HG03196 (cell line): ENCODE data around the gene PSMB10.
A peak's percentile ranks its signal among the peaks of the same experiment; 100 is the strongest.

Experiments
- ATAC-seq: cut with Tn5 transposase; IDR thresholded peaks from one replicate; pipeline ENCODE4 v1.9.1; 2021; ENCODE audit not compliant: unreplicated experiment

Gene PSMB10

GRCh38 chr16:67897231-67897630 is 39.4 kb downstream of the PSMB10 start:
- ATAC-seq: no peak

GRCh38 chr16:67893743-67894399 is 42.8 kb downstream of the PSMB10 start:
- ATAC-seq: no peak

- peak; percentile 87 for ATAC-seq
These were observed 43.5 kb downstream of the PSMB10 start, which contains the start of gene PSKH1 for GRCh38 chr16:67892899-67893742. Gene PSKH1, plus strand, starts transcription at chr16:67893254. Its CDS starts 15,496 bp downstream, at chr16:67908750.

GRCh38 chr16:67892375-67892774 is 44.3 kb downstream of the PSMB10 start:
- ATAC-seq: no peak

GRCh38 chr16:67888331-67888730 is 48.3 kb downstream of the PSMB10 start:
- no peak for ATAC-seq

- no peak for ATAC-seq
These were observed 50.3 kb downstream of the PSMB10 start for GRCh38 chr16:67886387-67886786.

GRCh38 chr16:67885976-67886375 is 50.7 kb downstream of the PSMB10 start:
- ATAC-seq: no peak

- no peak for ATAC-seq
These were observed 51.1 kb downstream of the PSMB10 start for GRCh38 chr16:67885545-67885944.

GRCh38 chr16:67884684-67885083 is 52.0 kb downstream of the PSMB10 start, which contains the start of gene NRN1L:
Gene NRN1L, plus strand, starts transcription at chr16:67884885. Its CDS starts 19 bp downstream, at chr16:67884904.
- no peak for ATAC-seq
